NCI-H345 treated with DMSO at 0.1 percent for 48 hours (cell line): ENCODE measurements around the gene CHRNG.
"Not testable (repeated sequence)": the region's sequence is repeated elsewhere in the genome, so short reads cannot be mapped to it uniquely, and the experiment has no call there.

Experiments
- DNase-seq: peaks from one replicate; lab custom pipeline; 2025; ENCODE audit not compliant: unreplicated experiment; lab: John Stamatoyannopoulos, UW

CHRNG gene

DNA sequence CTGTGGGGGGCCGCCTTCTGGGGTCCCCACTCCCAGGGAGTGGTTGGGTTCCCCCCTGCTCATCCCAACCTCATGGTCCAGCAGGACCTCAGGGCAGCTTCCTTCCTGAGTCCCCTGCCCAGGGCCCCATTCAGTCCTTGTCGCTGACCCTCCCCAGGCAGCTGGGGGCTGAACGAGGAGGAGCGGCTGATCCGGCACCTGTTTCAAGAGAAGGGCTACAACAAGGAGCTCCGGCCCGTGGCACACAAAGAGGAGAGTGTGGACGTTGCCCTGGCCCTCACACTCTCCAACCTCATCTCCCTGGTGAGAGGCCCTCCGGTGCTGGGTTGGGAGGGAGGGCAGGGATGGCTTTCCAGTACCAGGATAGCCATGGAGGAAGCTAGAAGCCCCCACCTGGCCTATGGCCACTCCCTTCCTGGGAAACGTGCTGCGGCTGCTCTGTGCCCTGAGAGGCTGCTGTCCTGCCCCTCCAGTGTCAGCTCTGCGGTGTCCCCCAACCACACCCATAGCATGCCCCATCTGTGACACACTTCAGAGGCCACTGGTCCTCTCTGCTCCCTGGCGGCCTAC, 13.0 kb upstream of the CHRNG start:
- DNase-seq = no peak

GRCh38 chr2:232527905-232528470, 11.5 kb upstream of the CHRNG start:
- no peak for DNase-seq

- no peak for DNase-seq
Measured at GRCh38 chr2:232528746-232529460, 10.6 kb upstream of the CHRNG start.

- DNase-seq = no peak
Measured at GRCh38 chr2:232529806-232530547, 9.5 kb upstream of the CHRNG start.

- no peak for DNase-seq
Measured at GRCh38 chr2:232530626-232531260, 8.7 kb upstream of the CHRNG start.

DNA sequence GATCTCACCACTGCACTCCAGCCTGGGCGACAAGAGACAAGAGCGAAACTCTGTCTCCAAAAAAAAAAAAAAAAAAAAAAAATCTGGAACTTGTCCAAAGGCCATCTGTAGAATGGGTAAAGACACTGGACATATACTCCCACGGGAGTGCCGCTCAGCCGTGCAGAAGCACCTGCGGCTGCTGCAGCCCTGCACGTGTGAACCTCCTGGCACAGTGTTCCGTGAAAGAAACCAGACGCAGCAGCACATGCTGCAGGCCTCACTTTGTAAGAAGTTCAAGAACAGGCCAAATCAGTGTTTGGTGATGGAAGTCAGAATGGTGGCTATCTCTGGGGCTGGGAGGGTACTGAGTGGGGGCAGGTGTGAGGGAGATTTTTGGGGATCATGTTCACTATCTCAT, 7.1 kb upstream of the CHRNG start:
- DNase-seq = no peak

GRCh38 chr2:232532821-232533220, 6.7 kb upstream of the CHRNG start:
- DNase-seq = not testable (repeated sequence)

DNA sequence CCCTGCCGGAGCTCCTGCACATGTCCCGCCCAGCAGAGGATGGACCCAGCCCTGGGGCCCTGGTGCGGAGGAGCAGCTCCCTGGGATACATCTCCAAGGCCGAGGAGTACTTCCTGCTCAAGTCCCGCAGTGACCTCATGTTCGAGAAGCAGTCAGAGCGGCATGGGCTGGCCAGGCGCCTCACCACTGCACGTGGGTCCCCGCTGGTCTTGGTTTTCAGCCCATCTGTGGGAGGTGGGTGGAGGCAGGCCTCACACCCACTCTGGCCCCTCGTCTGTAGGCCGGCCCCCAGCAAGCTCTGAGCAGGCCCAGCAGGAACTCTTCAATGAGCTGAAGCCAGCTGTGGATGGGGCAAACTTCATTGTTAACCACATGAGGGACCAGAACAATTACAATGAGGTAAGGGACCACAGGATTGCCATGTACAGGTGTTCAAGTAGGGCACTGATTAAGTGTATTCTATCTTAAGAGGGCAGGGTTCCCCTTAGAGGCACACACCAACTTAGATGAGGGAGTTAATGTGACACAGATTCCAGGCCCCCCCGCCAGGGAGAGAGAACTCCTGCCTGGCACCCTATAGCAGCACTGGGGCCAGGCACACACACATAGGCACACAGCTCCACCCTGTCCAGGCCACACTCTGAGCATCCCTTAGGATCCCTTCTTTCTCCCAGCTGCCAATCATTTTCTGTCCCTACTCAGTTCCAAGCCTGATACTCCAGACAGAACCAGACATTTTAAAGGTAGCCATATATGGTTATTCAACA, 5.4 kb upstream of the CHRNG start:
- no peak for DNase-seq

DNA sequence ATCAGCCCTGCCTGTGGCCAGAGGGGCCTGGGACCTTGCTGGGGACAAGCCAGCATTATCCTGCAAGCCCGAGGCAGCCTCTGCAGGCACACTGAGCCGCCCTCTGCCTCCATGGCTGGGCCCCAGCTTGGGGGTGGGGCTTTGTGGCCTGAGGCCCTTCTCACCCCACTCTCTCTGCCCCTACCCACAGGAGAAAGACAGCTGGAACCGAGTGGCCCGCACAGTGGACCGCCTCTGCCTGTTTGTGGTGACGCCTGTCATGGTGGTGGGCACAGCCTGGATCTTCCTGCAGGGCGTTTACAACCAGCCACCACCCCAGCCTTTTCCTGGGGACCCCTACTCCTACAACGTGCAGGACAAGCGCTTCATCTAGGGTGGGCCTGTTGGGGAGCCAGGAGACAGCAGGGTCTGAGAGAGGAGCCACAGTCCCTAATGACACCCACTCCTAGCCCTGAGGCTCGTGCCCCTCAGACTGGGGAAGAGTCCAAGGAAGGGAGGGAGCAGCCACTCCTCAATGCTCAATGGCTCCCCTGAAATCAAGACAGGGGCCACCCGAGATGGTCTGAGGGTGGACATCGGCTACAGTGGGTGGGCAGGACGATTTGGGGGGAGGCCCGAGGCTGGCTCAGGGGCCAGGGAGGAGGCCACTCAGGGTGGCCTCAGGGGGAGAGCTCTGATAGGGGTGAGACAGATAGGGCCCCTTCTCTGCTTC, 4.4 kb upstream of the CHRNG start:
- DNase-seq = no peak

DNA sequence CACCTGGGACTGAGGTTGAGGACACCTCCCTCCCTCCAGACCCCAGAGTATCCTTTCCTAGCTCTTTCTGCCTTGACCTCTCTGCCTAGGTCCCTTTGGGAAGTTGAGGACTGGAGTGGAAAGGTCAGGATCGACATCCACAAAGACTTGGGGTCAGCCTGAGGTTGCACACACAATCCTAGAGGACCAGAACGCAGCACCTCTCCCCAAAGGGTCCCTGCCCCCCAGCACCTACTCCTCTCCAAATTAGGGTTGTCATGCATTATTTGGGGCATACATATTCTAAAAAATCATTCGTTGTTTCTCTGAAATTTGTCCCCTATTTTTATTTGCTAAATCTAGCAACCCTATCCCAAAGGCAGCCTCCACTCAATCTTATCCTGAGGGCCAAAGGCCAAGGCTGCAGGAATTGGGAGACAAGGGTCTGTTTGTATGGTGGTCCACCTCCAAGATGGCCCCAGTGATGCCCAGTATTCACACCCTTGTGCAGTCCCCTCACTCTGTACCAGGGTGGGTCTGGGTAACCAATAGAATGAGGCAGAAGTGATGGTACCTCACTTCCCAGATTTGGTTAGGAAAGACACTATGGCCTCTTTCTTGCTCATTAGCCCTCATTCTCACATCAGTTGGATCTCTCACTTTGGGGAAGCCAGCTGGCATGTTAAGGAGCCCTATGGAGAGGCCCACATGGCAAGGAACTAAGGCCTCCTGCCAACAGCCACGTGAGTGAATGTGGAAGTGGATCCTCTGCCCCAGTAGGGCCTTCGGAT, 3.5 kb upstream of the CHRNG start:
- DNase-seq = no peak

DNA sequence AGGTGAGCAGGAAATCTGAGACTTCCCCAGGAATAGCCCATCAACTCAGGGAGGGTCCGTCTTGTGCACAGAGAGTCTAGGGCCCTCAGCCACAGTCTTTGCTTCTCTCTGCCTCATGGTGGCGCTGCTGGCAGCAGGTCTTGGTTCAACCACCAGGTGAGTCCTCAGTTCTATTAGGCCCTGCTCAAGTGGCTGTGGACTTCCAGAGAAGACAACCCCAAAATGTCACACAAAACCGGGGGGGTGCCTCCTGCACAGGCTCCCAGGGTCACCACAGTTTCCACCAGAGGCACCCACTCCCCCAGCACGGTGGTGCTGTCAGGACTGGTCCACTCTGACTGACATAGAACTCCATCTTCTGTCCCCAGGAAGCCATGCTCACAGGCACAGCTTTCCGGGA, 2.4 kb upstream of the CHRNG start:
- no peak for DNase-seq

DNA sequence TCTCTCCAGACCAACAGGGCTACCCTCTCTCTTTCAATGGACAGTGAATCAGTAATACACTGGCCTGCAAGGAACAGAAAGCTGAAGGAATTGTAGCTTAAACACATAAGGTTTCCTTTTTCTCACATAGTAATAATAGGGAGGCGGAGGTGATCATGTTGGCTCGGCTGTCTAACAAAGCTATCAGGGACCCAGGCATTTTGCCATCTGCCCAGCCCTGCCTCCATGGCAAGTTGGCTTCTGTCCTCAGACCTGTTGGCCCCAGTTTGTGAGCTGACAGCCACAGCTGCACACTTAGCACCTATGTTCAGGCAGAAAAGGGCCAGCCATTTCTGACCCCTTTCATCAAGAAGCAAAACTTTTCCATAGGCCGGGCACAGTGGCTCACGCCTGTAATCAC, 2.0 kb upstream of the CHRNG start:
- no peak for DNase-seq

GRCh38 chr2:232538671-232539070, 821 bp upstream of the CHRNG start:
- no peak for DNase-seq

GRCh38 chr2:232540441-232541041, 1.0 kb downstream of the CHRNG start:
- no peak for DNase-seq

- no peak for DNase-seq
Measured at GRCh38 chr2:232541195-232541960, 1.9 kb downstream of the CHRNG start.

DNA sequence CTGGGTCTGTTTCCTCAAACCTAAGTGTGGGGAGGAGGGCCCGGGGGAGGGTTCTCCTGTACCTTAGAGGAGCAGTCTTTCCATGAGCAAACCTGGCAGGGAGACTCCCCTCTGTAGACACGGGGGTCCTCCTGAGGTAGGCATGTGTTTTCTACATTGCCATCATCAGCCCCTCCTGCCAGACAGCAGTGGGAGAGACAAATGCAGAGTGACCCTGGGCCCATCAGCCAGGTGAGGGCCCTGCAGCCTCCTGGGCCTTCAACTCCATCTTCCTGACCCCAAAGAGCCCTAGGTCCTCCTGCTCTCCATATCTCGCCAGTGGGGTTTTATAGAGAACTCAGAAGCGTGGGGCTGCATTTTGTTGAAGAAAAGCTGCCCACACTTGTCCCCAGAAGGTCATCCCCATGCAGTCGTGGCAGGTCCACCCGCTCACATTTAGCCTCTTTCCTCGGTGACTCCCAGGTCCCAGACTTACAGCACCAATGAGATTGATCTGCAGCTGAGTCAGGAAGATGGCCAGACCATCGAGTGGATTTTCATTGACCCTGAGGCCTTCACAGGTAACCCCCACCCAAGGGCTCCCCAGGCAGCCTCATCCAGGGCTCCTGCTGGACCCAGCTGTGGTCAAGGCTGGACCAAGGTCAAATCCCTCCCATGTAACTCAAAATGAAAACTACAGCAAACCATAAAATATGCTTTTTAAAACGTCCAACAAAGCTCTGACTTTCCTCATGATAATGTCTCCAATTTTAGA, 2.6 kb downstream of the CHRNG start:
- no peak for DNase-seq

DNA sequence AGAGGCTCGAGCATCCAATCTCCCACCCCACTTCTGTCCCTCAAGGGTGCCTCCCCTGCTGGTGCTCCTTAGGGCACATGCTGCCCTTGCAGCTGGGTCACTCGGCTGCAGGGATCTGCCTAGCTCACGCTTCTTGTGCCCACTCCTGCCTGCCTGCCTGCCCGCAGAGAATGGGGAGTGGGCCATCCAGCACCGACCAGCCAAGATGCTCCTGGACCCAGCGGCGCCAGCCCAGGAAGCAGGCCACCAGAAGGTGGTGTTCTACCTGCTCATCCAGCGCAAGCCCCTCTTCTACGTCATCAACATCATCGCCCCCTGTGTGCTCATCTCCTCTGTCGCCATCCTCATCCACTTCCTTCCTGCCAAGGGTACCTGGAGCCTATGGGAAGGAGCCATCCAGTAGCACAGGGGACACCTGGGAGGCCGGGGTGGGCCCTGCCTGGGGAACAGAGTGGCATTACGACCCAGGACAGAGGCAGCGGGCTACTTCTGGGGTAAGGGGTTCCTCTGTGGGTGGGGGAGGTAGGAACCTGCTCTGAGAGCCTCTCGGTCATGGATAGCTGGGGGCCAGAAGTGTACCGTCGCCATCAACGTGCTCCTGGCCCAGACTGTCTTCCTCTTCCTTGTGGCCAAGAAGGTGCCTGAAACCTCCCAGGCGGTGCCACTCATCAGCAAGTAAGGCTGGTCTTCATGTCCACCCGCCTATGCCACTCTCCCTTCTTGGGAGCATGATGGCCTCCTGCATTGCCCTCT, 3.4 kb downstream of the CHRNG start:
- no peak for DNase-seq
